AG08396 (cell line): ENCODE data around the gene ETS2.
"Not testable (repeated sequence)": the region's sequence is repeated elsewhere in the genome, so short reads cannot be mapped to it uniquely, and the experiment has no call there.

Source experiments
- DNase-seq: peaks from one replicate; pipeline ENCODE4 v3.0.0; 2012; ENCODE audit warnings: low spot score, mixed read lengths

Gene ETS2

DNA sequence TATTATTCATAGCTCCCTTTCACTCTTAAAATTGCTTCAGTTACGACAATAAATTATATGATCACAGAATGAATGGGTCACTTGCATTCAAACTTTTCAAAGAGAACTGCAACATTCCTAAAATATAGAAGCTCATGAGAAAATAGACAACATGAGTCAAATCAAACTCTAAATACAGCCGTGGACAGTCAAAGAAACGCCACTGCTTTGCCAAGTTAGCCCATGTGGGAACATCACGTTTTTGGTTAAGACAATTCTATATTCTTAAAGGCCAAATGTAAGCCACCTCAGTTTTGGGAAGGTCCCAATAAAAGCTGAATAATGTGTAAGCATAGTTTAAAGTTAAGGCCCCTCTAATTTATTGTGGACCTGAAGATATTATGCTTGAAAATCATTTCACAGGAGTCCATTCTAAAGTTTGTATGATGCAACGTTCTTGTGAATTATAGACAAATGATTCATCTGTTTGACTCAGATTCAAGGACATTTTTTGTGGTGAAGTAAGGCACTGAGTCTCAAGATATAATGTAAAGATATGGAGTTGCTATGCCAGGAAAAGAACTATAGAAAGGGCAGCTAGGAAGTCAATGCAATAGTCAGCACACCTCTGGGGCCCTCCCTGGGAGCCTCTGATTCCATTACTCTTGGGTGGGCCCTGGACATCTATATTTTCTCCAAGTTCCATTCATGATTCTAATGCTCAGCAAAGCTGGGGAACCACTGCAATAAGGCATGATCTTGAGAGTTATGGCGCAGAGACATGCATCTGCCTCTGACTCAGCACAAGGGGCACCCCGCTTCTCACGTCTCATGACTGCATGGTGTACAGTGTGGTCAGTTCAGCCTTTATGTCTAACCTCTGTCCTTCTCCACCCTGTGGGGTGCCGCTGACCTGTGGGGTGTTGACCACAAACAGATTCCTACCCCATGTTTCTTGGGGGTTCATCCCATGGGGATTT lies 33.9 kb downstream of the ETS2 start:
- peak; percentile 40 for DNase-seq

DNA sequence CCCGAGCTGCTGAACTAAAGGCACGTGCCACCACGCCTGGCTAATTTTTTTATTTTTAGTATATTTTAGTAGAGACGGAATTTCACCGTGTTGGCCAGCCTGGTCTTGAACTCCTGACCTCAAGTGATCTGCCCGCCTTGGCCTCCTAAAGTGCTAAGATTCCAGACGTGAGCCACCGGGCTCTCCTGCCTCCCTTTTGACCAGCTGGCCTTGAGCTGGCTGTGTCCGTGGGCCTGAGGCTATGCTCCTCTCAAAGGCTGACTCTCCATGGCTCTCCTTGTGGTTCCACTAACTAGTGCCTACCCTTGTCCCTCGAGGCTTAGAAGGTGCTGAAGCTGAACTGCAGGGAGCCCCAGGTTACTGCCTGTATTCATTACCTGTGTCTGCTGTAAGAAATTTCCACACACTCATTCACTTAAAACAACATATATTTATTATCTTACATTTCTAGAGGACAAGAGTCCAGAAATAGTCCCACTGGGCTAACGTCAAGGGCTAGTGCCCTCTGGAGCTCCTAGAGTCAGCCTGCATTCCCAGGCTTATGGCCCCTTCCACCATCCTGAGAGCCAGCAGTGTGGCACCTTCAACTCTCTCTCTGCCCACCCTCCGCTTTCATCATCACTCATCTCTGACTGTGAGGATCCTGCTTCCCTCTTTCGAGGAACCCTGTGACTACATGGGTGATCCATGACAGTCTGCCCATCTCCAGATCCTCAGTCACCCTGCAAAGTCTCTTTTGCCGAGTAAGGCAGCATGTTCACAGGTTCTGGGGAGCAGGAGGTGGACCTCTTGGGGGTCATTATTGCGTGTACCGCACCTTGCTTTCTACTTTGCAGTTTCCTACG lies 34.9 kb downstream of the ETS2 start:
- no peak for DNase-seq

DNA sequence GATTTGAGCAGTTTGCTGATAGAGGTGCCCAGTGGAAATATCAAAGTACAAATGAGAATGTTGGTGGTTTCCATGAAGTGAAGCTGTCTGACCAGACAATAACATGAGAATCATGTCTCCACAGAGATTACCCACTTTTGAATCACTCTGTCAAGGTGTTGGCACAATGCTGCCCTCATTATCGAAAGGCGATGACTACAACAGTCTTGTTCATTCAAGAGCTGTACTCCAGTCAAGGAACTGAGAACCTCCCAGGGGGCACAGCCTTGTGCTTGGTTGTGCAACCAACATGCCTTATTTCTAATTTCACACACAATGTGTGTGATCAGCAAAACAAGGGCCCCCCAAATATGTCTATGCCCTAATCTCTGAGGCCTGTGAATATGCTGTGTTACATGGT lies 35.7 kb downstream of the ETS2 start:
- no peak for DNase-seq

DNA sequence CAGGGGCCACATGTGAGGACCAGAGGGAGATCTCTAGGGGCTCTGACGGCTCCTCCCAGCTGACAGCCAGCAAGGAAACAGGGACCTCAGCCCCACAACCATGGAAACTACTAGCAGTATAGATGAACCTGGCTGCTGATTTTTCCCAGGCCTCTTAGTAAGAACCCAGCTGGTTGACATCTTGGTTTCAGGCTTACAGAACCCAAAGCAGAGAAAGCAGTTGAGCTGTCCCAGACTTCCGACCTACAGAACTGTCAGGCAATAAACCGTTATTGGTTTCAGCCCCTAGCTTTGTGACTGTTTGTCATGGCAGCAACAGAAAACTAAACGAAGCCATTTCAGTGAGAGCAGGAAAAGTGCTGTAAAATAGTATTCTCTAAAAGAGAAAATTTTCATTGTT lies 36.4 kb downstream of the ETS2 start:
- DNase-seq = no peak

DNA sequence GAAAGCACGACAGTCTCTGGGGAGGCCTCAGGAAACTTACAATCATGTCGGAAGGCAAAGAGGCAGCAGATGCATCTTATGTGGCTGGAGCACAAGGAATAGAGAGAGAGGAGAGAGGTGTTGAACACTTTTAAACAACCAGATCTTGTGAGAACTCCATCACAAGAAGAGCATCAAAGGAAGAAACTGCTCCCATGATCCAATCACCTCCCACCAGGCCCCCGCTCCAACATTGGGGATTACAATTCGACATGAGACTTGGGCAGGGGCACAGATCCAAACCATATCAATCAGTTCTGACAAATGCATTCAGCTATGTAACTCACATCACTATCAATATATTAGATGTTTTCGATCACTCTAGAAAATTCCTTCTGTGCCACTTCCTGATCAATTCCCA lies 37.6 kb downstream of the ETS2 start:
- no peak for DNase-seq

DNA sequence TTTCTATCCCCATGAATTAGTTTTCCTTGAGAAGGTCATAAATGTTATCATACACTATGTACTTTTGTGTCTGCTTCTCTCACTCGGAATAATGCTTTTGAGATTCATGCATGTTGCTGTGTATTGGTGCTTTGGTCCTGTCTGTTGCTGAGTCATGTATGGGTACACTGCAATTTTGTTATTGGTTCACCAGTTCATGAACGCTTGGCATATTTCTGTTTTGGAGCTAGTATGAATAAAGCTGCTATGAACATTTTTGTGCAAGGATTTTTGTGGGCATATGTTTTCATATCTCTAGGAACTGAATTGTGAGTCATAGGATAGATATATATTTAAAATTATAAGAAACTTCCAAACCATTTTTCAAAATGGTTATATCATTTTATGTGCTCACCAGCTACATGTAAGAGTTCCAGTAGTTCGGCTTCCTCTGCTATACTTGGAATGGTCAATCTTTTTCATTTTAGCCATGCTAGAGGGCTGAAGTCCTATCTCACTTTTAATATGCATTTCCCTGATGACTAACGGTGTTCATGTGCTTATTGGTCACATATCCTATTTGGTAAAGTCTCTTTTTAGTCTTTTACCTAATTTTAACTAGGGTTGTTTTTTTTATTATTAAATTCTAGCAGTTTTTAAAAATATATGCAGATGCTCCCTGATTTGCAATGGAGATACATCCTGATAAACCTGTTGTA lies 38.2 kb downstream of the ETS2 start:
- DNase-seq = no peak

DNA sequence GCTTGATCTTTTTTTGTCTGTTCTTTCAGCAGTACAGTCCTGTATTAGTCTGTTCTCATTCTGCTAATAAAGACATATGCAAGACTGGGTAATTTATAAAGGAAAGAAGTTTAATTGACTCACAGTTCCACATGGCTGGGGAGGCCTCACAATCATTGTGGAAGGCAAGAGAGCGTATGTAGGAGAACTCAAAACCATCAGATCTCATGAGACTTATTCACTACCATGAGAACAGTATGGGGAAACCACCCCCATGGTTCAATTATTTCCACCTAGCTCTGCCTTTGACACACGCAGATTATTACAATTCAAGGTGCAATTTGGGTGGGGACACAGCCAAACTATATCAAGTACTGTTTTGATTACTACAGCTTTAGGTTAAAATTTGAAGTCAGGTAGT lies 39.6 kb downstream of the ETS2 start:
- DNase-seq = not testable (repeated sequence)

DNA sequence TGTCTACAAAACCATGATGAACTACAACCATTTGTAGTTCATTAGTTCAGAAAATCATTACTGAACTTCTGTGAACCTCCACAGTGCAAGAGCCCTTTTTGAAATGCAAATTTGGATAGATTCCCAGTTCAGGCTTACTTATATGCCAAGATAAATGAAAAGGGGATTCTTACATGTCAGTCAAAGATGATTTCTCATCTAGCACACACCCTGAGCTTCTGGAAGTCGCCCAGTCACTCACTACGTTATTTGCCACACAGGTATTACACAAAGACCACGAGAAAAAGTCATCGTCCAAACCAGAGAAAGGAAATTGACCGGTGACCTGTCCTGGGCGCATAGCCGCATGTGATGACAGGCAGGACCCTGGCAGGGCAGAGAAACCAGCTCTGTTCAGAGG lies 41.8 kb downstream of the ETS2 start:
- no peak for DNase-seq

DNA sequence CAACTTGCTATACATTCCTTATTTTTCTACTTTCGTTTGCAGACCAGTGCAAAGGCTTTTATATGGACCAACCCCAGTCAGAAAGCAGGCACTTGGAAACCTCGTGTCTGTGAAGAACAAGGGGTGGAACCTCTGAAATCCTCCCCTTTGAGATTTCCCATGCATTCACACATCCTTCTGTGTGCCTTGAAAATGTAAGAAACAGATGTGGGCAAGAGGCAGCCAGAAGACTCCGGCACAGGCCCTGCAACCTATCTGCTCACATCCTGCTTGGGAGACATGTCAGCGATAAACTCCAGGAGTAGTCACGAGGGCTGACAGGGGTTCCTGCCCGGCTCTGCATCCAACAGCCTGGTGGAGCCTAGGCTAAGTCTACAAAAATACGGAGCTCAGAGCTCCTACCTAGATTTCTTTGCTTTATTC lies 42.5 kb downstream of the ETS2 start:
- no peak for DNase-seq

DNA sequence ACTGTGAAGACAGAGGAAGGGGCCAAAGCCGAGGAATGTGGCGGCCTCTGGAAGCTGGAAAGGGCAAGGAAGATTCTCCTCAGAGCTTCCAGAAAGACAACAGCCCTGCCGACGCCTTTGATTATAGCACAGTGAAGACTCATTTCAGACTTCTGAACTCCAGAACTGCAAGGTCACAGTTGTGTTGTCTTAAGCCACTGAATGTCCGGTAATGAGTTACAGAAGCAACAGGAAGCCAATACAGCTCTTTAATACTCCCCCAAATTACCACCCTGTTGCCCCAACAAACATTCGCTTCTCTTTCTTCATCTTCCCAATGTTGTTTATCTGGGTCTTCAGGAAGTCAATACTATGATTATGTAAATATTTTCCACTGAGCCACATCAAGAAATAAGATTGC lies 44.0 kb downstream of the ETS2 start:
- DNase-seq = no peak

DNA sequence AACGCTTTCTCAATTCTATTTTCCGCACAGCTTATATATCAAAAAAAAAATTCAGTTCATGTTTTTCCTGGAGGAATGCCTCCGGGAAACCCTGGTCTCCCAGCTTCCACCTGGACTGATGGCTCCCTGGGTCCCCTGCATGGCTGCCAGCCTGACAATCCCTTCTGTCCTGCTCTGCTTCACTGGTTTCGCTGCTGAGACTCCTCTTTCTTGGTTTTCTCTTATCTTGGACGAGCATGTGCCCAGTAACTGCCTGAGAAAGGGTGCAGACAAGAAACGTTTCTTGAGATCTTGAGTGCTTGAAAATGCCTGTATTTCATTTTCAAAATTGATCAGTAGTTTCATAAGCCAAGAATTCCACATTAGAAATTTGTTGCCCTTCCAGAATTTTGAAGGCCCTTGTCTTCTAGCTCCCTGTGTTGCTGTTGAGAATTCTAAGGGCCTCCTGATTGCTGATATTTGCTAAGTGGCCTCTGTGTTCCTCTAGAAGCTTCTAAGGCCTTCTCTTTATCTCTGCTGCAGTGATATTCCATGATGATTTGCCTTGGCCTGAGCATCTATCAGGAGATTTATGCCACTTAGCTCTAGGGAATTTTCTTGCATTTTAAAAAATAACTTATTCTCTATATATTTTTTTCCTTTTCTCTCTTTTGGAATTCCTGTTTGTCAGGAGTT lies 44.7 kb downstream of the ETS2 start:
- no peak for DNase-seq

DNA sequence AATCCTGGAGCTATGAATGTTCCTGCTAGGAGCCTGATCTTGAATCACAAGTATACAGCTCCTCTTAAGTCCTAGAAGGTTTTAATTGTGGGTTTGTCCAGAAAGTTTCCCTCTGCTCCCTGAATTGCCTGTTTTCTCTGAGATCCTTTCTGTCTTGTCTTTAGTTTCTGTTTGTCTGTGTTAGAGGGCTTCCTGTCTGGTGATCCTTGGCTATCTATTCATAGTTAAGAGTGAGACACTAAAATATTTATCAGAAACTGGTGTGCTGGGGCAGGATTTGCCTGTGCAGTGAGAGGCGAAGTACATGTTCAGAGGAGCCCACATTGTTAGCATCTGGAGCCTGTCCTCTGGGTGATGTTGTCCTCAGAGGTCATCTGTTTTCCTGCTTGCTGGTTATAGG lies 45.4 kb downstream of the ETS2 start:
- no peak for DNase-seq

DNA sequence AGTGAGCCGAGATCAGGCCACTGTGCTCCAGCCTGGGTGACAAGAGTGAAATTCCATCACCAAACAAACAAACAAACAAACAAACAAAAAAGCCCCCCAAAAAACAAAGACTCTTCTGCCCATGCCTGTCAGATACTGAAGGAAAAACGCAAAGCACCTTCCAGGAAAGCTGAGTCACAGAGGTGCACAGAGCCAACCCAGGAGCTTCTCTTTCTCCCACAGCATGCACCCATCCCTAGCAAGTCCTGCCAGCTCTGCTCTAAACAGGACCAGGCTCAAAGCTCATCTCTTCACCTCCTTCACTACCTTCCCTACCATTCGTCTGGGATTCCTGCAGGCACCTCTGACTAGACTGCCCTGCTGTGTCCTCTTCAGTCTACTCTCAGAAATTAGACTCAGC lies 46.5 kb downstream of the ETS2 start:
- no peak for DNase-seq

DNA sequence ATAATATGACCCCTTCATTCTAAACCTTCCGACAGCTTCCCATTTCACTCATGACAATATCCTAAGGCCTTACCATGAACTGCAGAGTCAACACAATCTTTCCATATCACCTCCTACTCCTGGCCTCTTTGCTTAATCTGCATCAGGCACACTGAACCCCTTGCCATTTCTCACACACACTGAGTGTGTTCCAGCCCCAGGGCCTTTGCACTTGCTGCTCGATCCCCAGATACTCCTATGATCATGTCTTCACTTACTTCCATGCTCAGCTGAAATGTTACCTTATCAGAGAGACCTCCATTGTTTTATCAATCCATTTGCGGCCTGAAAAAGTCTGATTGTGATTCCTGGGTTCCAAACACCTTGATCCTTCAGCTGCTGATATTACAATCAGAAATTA lies 47.0 kb downstream of the ETS2 start:
- DNase-seq = no peak

DNA sequence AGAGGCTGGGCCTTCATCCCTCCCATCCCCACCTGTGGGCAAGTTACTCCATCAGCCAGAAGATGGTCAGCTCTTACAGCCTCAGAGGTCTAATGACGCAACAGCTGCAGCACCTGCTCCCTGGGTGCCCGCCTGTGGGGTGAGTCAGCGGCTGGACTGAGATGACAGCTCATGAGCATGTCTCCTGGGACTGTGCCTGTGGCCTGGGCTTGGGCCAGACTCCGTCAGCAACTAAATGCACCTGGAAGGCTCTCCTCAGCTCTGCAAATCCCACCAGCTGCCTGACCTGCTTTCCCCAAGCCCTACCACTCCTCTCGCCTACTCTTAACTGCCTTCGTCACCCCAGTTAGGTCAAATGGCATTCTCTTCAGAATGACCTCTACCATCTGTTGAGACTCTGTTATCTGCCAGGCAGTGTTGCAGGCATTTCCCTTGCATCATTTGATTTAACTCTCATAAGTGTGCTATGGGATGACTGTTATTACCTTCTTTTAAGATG lies 47.7 kb downstream of the ETS2 start:
- DNase-seq = peak; percentile 35

DNA sequence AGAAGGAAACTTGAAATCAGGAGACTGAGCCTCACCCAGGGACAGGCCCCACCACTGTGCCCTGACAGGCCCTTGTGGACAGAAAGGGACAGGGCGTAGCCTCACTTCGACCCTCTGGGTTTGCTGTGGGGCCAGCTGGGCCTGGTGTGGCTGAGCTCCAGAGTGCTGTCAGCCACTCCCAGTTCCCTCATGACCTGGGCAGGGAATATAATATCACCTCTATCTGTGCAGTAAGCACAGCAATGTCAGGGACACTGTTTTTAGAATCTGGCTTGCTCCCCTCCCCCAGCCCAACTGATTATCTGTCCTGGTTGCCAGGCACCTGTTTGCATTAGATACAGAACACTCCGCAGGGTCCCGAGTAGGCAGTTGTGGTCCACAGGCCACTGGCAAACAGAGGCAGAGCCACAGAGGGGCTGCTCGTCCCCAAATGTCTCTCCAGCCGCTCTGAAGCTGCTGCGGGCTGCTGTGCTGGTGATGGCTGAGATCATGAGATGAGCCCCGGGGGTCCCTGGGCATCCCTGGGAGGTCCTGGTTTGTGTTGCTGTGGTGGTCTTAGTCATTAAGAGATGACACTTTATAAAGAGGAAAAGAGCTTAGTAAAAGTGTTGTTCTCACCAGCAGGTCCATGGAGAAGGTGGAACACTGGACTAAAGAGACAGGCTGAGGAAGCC lies 51.6 kb downstream of the ETS2 start:
- no peak for DNase-seq

DNA sequence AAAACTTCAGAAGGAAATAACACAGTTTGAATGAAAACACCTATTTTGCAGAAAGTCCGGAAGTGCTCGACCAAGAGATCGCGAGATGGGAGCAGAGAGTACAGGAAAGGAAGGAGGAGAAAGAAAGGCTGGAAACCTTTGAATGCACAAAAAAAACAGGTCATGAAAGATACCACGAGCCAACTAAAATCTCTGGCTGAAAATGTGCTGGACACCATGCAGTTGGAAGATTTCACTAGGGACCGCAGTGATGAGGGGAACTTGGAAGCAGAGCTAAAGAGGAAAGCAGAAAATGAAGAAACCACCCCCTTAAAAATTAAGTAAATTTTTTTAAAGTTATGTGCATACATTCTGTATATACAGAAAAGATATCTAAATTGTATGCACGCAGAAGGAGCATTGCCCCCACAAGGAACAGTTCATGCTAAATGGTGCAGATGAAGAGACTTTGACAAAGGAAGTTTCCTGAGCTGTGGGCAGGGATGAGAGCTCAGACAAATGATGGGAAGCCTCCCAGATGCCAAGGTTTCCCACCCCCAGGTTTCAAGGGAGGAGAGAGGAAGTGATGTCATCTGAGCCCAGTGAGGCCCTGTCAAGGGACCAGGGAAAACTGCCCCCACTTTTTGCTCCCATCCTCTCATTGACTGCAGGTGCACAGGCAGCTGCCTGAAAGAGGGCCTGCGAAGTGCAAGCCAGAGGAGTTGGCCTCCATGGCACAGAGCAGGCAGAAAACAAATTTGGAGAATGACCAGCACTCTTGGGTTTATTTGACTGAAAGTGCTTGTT lies 52.5 kb downstream of the ETS2 start:
- no peak for DNase-seq

DNA sequence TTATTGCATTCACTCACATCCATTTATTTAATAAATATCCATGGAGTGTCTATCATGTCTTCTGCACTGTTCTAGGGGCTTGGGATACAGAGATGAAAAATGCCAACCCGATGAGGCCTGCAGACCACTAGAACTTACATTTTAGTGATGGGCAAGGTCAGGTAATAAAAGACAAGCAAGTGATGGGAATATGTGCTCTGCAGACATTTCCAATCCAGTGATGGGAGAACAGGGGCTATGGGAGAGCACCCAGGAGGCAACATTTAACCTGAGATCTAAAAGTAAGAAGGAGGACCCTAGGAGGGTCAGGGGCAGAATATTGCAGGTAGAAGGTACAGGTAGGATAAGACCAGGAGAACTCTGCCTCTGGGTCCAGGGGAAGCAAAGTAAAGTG lies 53.1 kb downstream of the ETS2 start:
- no peak for DNase-seq

DNA sequence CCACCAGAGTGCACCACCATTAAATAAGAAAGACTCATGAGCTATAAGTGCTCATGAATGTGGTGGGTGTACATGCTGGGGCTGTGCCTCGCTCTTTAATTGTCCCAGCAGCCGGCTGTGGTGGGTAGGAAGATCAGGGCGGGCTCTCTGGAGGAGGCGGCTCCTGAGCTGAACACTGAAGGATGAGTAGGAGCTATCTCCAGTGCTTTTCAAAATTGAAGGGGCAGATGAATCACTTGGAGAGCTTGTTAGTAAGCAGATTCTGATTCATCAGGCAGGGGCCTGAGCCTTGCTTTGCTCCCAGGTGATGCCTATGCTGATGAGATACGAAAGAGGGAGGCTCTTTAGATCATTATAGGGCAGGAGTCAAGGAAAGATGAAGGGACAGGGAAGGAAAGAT lies 54.1 kb downstream of the ETS2 start:
- DNase-seq = no peak

DNA sequence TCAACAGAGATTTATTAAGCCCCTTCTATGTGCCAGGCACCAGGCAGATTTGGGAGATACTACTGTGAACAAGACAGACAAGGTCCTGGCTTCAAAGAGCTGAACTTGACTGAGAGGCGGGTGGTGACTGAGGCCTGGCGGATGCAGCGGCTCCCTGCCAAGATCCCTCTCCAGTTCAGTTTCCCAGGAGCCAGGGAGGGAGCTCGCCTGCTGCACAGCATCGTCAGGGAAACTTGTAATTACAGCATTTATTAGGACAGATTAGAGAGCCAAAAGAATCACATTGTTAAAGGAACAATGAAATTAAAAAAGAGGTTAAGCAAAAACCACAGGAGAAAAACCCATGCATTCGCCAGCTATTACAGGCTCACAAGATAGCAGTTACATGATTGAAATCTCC lies 55.3 kb downstream of the ETS2 start:
- no peak for DNase-seq
